Measurements from ENCODE around the gene HES1. TPM values are rescaled to one million over a fixed set of nuclear protein-coding genes. Genes with fewer than 3 reads are reported as not detected.
"Not testable (repeated sequence)": the region's sequence is repeated elsewhere in the genome, so short reads cannot be mapped to it uniquely, and the experiment has no call there.

The HES1 gene
- total and polyA plus RNA-seq, 8 donors = 15.7 to 68.5 (median 36.3) TPM

DNA sequence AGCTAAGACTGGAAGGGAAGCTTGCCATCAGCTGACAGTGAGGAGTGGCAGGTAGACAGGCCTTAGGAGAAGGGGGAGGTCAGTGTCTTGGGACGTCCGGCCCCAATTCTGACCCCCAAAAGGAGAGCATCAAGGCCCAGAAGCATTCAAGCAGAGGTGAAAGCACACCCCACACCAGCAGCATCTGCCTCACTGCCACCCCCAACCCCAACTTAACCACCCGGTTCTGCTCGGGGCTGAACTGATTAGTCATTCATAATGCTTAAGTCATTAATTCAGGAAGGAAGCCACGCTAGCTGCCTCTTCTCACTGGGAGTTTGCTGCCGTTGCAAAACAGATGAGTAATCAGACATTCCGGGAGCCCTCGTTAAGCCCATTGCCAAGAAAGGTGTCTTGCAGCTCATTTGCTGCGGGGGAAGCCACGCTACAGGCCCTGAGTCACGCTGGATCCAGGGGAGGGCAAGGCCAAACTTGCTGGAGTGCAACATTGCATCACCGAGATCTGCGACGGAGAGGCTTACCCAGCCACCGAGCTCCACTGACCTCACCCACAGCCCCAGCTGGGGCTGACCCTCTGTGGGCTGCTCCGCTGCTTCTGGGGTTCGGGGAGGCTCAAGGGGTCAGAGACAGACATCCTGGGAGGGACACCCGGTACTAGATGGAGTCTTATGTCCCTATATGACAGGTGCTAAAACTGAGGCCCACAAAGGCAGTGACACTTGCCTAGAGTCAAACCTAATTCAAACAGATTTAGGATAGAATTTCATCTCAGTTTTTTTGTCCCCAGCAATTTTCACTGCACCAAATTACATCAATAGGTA lies 46.4 kb upstream of the HES1 start:
- no peaks in the 10 kb centered on the region for H3K4me1 ChIP-seq
- FAIRE-seq (no peak), ATAC-seq (peak; percentile 63 to 93 (median 78)), DNase-seq (peak in 4 of 6 donors; percentile 53 to 71 (median 66))
- WGBS, 2 donors = 64 to 66% methylated on average over 18 of the region's 18 CpGs
- peak overlapping the region in 2 of 4 donors; percentile 55 to 60 for H3K27ac ChIP-seq
- intact Hi-C loops (cut with DNase I) = no loop called here
- H3K27me3 ChIP-seq = no peaks in the 10 kb centered on the region
- TF ChIP-seq, protein P1, sequence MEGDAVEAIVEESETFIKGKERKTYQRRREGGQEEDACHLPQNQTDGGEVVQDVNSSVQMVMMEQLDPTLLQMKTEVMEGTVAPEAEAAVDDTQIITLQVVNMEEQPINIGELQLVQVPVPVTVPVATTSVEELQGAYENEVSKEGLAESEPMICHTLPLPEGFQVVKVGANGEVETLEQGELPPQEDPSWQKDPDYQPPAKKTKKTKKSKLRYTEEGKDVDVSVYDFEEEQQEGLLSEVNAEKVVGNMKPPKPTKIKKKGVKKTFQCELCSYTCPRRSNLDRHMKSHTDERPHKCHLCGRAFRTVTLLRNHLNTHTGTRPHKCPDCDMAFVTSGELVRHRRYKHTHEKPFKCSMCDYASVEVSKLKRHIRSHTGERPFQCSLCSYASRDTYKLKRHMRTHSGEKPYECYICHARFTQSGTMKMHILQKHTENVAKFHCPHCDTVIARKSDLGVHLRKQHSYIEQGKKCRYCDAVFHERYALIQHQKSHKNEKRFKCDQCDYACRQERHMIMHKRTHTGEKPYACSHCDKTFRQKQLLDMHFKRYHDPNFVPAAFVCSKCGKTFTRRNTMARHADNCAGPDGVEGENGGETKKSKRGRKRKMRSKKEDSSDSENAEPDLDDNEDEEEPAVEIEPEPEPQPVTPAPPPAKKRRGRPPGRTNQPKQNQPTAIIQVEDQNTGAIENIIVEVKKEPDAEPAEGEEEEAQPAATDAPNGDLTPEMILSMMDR (IDR thresholded peaks at IDR 0.05) = no peak
- H3K36me3 ChIP-seq = no peaks in the 10 kb centered on the region
- no peaks in the 10 kb centered on the region for H3K9me3 ChIP-seq
- no peak overlapping the region for H3K4me3 ChIP-seq

- FAIRE-seq; H3K27me3 ChIP-seq; H3K4me3 ChIP-seq; H3K4me1 ChIP-seq; H3K36me3 ChIP-seq; intact Hi-C loops (cut with DNase I); DNase-seq; ATAC-seq; H3K9me3 ChIP-seq: not testable (repeated sequence)
- 95 to 96% methylated on average over 10 of the region's 10 CpGs for WGBS, 2 donors
- H3K27ac ChIP-seq = peak overlapping the region in 2 of 4 donors; percentile 45 to 60
These were observed 45.8 kb upstream of the HES1 start for GRCh38 chr3:194090178-194090555.

DNA sequence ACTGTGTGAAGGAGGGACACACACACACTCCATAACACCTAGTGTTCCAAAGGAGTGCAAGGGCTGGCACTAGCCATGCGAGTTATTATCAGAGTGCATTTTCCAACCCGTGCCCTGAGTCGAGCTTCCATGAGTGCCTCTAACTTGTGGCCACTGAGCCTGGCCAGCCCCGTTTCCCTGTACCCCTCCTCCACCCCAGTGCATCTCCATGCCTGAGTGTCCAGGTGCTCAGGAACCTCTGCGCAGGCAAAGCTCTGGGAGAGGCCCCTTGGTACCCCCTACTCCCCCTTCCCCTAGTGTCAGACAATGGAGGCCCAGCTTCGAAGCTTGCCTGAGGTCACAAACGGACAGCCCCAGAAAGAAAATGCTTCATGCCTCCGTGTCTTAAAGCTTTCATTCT lies 45.2 kb upstream of the HES1 start:
- no peak for ATAC-seq
- Histone ChIP-seq H3K4me1 (peaks cover 0 to 8% (median 2%) of the 10 kb centered on the region in 3 donors), H3K9me3 (no peaks in the 10 kb centered on the region), H3K27me3 (no peaks in the 10 kb centered on the region), H3K4me3 (no peak overlapping the region), H3K27ac (no peak overlapping the region), H3K36me3 (no peaks in the 10 kb centered on the region)
- no peak for FAIRE-seq
- no peak for DNase-seq
- TF ChIP-seq, protein P1 (IDR thresholded peaks at IDR 0.05) = no peak
- WGBS, 2 donors = 90 to 93% methylated on average over 8 of the region's 8 CpGs
- intact Hi-C loops (cut with DNase I) = no loop called here

DNA sequence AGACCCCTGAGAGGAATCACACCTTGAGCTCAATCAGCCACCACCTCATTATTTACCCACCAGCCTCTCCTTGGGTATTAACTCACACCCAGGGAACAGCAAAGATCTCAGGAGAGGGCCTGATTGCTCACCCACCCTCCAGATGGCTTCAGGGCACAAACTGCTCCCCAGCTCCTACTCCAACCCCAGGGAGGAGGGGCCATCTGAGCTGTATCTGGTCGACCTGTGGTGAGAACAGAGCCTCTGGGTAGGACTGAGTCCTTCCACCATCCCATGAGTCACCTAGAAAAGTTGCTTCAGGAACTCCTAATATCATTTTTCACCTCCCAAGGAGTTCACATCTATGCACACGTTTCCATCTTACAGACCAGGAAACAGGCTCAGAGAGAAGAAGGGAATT lies 44.8 kb upstream of the HES1 start:
- H3K27ac ChIP-seq = no peak overlapping the region
- H3K4me1 ChIP-seq = peaks cover 2 to 12% (median 4%) of the 10 kb centered on the region in 3 donors
- H3K4me3 ChIP-seq = no peak overlapping the region
- no peak for FAIRE-seq
- intact Hi-C loops (cut with DNase I) = no loop called here
- ATAC-seq = no peak
- DNase-seq = no peak
- 52 to 63% methylated on average over 2 of the region's 2 CpGs for WGBS, 2 donors
- no peaks in the 10 kb centered on the region for H3K9me3 ChIP-seq
- H3K36me3 ChIP-seq = no peaks in the 10 kb centered on the region
- TF ChIP-seq, protein P1 (IDR thresholded peaks at IDR 0.05) = no peak
- H3K27me3 ChIP-seq = no peaks in the 10 kb centered on the region

- WGBS, 2 donors = 83 to 88% methylated on average over 6 of the region's 6 CpGs
- intact Hi-C loops (cut with DNase I); H3K27ac ChIP-seq; ATAC-seq; H3K27me3 ChIP-seq; DNase-seq; FAIRE-seq; H3K4me3 ChIP-seq; H3K9me3 ChIP-seq; H3K36me3 ChIP-seq: not testable (repeated sequence)
- H3K4me1 ChIP-seq = peaks cover 9 to 20% (median 12%) of the 10 kb centered on the region in 3 donors
These were observed 44.1 kb upstream of the HES1 start for GRCh38 chr3:194091897-194092296.

GRCh38 chr3:194092881-194093301 lies 43.1 kb upstream of the HES1 start:
- Histone ChIP-seq H3K9me3 (no peaks in the 10 kb centered on the region), H3K4me3 (no peak overlapping the region), H3K27ac (peak overlapping the region in 3 of 4 donors; percentile 46 to 68 (median 55)), H3K27me3 (no peaks in the 10 kb centered on the region), H3K4me1 (peaks cover 18 to 23% (median 20%) of the 10 kb centered on the region in 3 donors), H3K36me3 (no peaks in the 10 kb centered on the region)
- no peak for FAIRE-seq
- TF ChIP-seq, protein P1 (IDR thresholded peaks at IDR 0.05) = no peak
- no peak for DNase-seq
- WGBS, 2 donors = 72 to 76% methylated on average over 10 of the region's 10 CpGs
- ATAC-seq = peak in 1 of 4 donors; percentile 12
- intact Hi-C loops (cut with DNase I) = no loop called here

All from pancreas (tissue), 10 donors.